Esophagus muscularis mucosa (tissue), 3 donors: Measurements from ENCODE around the gene CDA.

Source experiments
- POLR2AphosphoS5 ChIP-seq, 2 donors: sonication (generic); formaldehyde crosslinking; IDR thresholded peaks; one replicate each; pipeline ENCODE4 v1.6.1; 2017; ENCODE audit warnings: antibody characterized with exemption in 2 of 2
- TF ChIP-seq, protein P1 (sequence below), 3 experiments: fragments of 200-600 bp in 2 of 3; fragments of 450-650 bp in 1 of 3; sonication (generic) in 2 of 3; IDR thresholded peaks; one replicate each; pipeline ENCODE4 v1.5.1; 2017 to 2019; ENCODE audit warnings: antibody characterized with exemption in 3 of 3, mild to moderate bottlenecking in 2 of 3, moderate library complexity in 1 of 3

DNA sequence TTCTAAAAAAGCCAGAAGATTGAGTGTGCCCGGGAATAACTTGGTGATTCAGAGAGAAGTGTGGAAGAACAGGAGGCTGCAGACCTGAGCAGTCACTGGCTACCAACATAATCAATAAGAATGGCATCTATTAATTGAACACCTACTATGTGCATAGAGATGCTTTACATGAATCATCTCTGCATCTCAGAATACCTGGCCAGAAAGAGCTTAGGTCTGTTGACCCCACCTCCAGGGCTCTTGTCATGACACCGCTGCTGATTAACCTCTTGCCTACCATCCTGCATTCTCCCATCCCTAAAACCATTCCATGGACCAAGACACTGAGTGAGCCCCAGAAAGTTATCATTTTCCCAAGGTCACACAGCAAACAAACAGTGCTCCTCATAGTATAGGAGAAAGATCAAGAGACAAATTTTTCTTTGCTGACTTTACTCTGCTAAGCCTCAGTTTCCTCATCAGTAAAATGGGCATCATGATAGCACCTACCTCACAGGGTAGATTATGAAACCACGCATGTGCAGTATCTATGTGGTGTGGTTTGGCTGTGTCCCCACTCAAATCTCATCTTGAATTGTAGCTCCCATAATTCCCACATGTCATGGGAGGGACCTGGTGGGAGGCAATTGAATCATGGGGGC, 28.1 kb downstream of the CDA start:
- TF ChIP-seq, protein P1, sequence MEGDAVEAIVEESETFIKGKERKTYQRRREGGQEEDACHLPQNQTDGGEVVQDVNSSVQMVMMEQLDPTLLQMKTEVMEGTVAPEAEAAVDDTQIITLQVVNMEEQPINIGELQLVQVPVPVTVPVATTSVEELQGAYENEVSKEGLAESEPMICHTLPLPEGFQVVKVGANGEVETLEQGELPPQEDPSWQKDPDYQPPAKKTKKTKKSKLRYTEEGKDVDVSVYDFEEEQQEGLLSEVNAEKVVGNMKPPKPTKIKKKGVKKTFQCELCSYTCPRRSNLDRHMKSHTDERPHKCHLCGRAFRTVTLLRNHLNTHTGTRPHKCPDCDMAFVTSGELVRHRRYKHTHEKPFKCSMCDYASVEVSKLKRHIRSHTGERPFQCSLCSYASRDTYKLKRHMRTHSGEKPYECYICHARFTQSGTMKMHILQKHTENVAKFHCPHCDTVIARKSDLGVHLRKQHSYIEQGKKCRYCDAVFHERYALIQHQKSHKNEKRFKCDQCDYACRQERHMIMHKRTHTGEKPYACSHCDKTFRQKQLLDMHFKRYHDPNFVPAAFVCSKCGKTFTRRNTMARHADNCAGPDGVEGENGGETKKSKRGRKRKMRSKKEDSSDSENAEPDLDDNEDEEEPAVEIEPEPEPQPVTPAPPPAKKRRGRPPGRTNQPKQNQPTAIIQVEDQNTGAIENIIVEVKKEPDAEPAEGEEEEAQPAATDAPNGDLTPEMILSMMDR (IDR thresholded peaks at IDR 0.05) = no peak
- no peak for TF ChIP-seq POLR2AphosphoS5 (IDR thresholded peaks at IDR 0.05)
